ENCODE data around the gene EEF1AKMT3.

DNA sequence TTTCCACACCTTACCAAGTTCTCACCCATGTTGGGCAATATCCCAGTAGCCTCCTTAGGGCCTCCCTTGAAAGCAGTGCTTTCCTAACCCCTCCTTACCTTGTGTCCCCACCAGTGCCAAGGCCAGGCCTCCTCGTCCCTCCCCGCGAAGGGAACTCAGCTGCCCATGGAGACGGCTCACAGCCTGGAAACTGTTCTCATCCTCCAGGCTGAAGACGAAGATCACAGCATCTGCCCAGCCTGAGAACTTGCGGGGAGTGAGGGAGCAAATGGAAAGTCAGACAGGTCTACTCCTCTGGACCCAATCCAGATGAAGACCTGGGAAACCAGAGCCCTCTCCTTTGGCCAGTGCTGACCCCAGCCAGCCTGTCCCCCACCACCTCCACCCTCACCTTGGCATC is 38.5 kb upstream of the EEF1AKMT3 start:
- TF ChIP-seq POLR2AphosphoS5 (IDR thresholded peaks at IDR 0.05; ENCODE audit: low read depth), result no peak
- TF ChIP-seq, protein P1, sequence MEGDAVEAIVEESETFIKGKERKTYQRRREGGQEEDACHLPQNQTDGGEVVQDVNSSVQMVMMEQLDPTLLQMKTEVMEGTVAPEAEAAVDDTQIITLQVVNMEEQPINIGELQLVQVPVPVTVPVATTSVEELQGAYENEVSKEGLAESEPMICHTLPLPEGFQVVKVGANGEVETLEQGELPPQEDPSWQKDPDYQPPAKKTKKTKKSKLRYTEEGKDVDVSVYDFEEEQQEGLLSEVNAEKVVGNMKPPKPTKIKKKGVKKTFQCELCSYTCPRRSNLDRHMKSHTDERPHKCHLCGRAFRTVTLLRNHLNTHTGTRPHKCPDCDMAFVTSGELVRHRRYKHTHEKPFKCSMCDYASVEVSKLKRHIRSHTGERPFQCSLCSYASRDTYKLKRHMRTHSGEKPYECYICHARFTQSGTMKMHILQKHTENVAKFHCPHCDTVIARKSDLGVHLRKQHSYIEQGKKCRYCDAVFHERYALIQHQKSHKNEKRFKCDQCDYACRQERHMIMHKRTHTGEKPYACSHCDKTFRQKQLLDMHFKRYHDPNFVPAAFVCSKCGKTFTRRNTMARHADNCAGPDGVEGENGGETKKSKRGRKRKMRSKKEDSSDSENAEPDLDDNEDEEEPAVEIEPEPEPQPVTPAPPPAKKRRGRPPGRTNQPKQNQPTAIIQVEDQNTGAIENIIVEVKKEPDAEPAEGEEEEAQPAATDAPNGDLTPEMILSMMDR (conservative IDR thresholded peaks at IDR 0.05; ENCODE audit: low read depth in 2 of 2), result no peak
